Smooth muscle cell of the coronary artery (primary cell): ENCODE measurements around the gene DSE. TPM values are rescaled to one million over a fixed set of nuclear protein-coding genes. Genes with fewer than 3 reads are reported as not detected.

Experiments
- total RNA-seq: library from RNA; depleted of rRNA; stranded (reverse); fragments of >200 nt; gene quantifications from 2 replicates; pipeline ENCODE4 v1.2.3, GENCODE V29; 2014; ENCODE audit warnings: low replicate concordance

Gene DSE
- 67.0 and 92.2 TPM in 2 replicates for total RNA-seq

GRCh38 chr6:116370760-116371119 lies at the start of gene DSE:
Gene DSE, plus strand, starts transcription at chr6:116370947. Its CDS starts 28,304 bp downstream, at chr6:116399251.

GRCh38 chr6:116461331-116461931 lies 90.7 kb downstream of the DSE start, which contains the start of gene CALHM6:
Gene CALHM6, plus strand, starts transcription at chr6:116461375. Its CDS starts 555 bp downstream, at chr6:116461930.

Other genes with a start within 250 kb of the DSE start
- under 0.01 and 1.1 TPM in 2 replicates for gene COL10A1, start 244.8 kb upstream of the DSE start, total RNA-seq
- gene TSPYL4, start 116.9 kb upstream of the DSE start, total RNA-seq: 4.9 and 14.4 TPM in 2 replicates
- 91.0 and 108 TPM in 2 replicates for gene TSPYL1, start 91.0 kb upstream of the DSE start, total RNA-seq
- gene CALHM6, start 90.4 kb downstream of the DSE start, total RNA-seq: 0.23 and 0.90 TPM in 2 replicates
- gene CALHM5, start 140.7 kb downstream of the DSE start, total RNA-seq: 5.9 and 10.1 TPM in 2 replicates
- 0.08 TPM in 1 of 2 replicates, not detected in the other for gene TRAPPC3L, start 174.7 kb downstream of the DSE start, total RNA-seq
- gene CALHM4, start 182.8 kb downstream of the DSE start, total RNA-seq: not detected in 2 replicates
- 18.6 and 29.4 TPM in 2 replicates for gene RWDD1, start 200.6 kb downstream of the DSE start, total RNA-seq
- gene RSPH4A, start 245.5 kb downstream of the DSE start, total RNA-seq: under 0.01 and 0.08 TPM in 2 replicates